HG02763 (cell line): ENCODE measurements around the gene SUDS3.
A peak's percentile ranks its signal among the peaks of the same experiment; 100 is the strongest.
"Not testable (repeated sequence)": the region's sequence is repeated elsewhere in the genome, so short reads cannot be mapped to it uniquely, and the experiment has no call there.

ENCODE experiments used
- ATAC-seq: cut with Tn5 transposase; IDR thresholded peaks from one replicate; pipeline ENCODE4 v1.9.1; 2021; ENCODE audit warnings: mild to moderate bottlenecking, moderate library complexity; ENCODE audit not compliant: unreplicated experiment

SUDS3 gene

GRCh38 chr12:118376089-118377020, at the start of gene SUDS3:
SUDS3 (plus strand) TSS chr12:118376555; CDS start chr12:118376692, 137 bp downstream.
- peak; percentile 30 for ATAC-seq

DNA sequence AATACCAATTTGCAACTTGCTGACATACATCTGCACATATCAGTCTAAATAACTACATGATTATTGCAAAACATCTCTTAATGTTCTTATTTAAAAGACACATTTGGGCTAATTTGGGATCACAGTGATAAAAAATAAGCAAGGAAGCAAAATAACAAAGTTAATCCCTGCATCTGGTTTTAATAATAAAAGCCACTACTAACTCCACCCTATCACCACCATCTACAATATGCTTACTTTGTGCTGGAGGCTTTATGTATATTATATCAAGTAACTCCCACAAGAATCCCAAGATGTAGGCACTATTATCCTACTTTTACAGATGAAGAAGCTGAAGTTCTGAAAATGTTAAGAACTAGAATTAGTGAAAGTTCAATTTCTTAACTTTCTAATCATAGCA, 49.4 kb upstream of the SUDS3 start:
- ATAC-seq: no peak

DNA sequence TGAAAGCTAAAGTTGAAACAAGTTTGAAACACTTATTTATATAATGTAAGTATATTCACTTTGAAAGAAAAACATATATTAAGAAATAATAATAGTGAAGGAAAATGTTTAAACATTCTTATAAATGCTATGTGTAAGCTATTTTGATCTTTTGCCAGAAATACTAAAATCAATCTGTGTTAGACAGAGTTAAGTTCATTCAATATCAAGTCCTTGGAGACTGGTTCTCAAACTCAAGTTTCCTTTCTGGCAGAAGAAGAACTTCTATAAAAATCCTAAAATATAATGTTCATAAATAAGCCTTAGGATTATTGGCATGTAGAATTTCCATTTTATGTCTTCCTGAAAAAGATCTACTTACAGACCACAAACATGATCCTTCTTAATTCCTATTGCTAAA, 49.0 kb upstream of the SUDS3 start:
- no peak for ATAC-seq

DNA sequence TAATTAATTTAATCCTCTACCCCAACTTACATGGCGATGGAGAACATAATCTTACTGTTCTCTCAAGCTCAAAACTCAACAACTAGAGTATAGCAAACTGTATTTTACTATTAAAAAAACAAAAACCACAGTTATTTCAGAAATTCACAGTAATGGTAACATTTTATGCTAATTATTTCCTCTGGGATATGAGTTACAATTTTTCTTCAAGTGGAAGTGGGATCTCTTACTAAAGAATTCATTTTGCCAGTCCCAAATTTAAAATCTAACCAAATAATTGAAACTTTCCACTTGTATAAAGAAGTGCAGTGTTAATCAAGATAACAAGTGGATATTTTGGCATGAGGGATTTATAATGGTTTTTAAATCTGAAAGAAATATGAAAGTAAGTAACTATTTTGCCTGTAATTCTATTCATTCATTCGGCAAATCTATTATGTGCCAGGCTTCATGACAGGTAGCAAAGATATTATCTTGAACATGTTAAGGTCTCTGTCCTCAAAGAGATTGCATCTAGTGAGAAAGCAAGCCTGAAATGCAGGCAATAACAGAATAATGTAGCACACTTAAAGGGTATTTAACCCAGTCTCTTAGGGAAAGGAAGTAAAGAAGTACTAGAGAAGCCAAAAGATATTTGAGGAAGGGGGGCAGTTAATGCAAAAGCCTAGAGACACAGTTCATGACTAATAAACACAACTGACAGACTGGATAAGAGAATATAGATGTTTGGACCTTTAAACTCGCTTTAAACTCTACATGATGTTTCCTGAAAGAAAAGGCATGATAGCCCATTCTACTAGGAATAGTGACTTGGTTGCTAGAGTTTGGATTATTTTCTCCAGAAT, 47.6 kb upstream of the SUDS3 start:
- ATAC-seq: no peak

DNA sequence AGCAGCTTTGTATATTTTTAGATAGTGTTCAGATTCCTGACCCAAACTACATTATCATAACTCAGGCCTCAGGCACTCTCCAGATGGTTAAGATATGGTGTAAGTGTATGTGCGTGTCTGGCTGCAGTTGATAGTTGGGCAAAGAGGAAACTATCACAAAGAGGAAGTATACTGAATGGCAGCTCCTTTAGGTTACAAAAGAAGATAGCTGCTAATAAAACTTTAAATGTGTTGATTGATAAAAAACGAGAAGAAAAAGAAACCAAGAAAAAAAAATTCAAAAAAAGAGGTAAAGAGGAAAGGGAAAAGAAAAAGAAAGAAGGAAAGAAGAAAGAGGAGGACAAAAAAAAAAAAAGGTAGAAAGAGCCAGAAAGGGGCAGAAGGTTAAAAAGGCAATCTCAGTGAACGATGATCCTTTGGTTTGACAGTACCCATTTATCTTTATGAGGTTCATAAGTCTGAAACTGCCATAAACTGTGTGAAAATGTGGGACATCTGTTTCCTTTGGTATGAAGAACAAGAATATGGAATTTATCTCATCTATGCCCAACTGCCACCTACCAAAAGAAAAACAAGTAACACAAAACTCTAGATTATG, 45.8 kb upstream of the SUDS3 start:
- no peak for ATAC-seq

DNA sequence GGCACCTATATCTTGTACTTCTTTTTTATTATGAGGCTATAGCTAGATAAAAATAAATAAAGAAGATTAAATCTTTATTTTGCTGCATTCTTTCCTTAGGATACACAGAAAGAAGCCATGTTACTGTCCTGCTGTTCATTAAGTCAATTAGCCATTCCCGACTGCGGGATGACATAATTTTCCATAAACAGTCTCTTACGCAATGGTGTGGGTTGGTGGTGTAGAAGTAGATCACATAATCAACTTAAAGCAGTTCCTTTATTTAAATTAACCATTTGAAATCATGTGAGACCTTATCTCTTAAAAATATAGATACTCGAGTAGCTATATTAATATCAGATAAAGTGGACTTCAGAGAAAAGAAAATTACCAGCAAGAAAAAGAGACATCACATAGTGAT, 43.8 kb upstream of the SUDS3 start:
- ATAC-seq: no peak

- no peak for ATAC-seq
These were observed 42.1 kb upstream of the SUDS3 start for GRCh38 chr12:118334241-118334640.

GRCh38 chr12:118334939-118335567, 41.3 kb upstream of the SUDS3 start:
- ATAC-seq: no peak

DNA sequence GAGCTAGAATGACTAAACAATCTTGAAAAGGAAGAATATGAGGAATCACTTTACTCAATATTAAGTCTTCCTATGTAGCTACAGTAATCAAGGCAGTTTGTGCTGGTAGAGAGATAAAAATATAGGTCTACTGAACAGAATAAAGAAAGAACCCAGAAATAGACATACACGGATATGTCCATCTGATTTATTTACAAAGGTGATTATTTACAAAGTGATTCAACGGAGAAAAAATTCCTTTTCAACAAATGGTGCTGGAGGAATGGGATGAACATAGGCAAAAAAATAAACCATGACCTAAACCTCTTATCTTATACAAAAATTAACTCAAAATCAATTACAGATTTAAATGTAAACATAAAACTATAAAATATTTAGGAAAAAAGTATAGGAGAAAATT, 40.2 kb upstream of the SUDS3 start:
- ATAC-seq: no peak

- no peak for ATAC-seq
These were observed 39.0 kb upstream of the SUDS3 start for GRCh38 chr12:118337194-118337838.

- ATAC-seq: no peak
These were observed 34.3 kb upstream of the SUDS3 start for GRCh38 chr12:118342090-118342489.

- ATAC-seq: no peak
These were observed 31.5 kb upstream of the SUDS3 start for GRCh38 chr12:118344829-118345228.

GRCh38 chr12:118345355-118345754, 31.0 kb upstream of the SUDS3 start:
- ATAC-seq: no peak

GRCh38 chr12:118346895-118347294, 29.5 kb upstream of the SUDS3 start:
- peak; percentile 53 for ATAC-seq

DNA sequence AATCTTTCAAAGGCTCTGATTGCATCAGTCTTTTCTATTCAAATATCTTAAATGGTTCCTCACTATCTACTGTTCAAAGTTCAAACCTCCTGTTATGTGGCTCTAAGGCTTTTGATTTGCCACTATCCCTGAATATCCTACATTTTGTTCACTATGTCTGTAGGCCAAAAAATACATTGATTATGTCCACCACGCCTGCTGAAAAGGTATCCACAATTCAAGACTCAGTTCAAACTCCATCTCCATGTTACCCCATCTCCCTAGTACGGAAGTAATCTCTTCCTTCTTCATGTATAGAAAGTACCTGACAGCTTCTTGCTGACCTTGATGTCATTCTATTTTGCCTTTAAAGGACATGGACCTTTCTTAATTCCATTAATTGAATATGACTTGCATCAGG, 28.4 kb upstream of the SUDS3 start:
- ATAC-seq: no peak

GRCh38 chr12:118350908-118351559, 25.3 kb upstream of the SUDS3 start:
- ATAC-seq: no peak

- no peak for ATAC-seq
These were observed 22.6 kb upstream of the SUDS3 start for GRCh38 chr12:118353721-118354120.

DNA sequence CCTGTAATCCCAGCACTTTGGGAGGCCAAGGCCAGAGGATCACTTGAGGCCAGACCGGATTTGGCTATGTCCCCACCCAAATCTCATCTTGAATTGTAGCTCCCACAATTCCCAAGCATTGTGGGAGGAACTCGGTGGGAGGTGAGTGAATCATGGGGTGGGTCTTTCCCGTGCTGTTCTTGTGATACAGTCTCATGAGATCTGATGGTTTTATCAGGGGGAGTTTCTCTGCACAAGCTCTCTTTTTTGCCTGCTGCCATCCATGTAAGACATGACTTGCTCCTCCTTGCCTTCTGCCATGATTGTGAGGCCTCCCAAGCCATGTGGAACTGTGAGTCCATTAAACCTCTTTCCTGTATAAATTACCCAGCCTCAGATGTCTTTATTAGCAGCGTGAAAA, 21.9 kb upstream of the SUDS3 start:
- ATAC-seq: not testable (repeated sequence)

DNA sequence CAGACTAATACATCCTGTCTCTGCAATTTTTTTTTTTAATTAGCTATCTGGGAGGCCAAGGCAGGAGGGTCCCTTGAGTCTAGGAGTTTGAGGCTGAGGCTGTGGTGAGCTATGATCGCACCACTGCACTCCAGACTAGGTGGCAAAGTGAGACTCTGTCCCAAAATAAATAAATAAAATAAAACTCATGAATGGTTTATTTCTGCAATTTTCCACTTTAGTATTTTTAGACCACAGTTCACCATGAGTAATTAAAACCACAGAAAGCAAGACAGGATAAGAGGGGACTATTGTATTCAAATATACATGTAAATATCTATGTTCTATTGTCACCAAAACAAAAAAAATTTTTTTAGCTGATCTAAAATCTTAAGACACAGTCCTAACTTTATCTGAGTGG, 21.5 kb upstream of the SUDS3 start:
- no peak for ATAC-seq

- ATAC-seq: no peak
These were observed 20.5 kb upstream of the SUDS3 start for GRCh38 chr12:118355843-118356242.
